GM12873 (cell line): Measurements from ENCODE around the gene ACER3.

Experiments used
- CTCF ChIP-seq: IDR thresholded peaks from 2 replicates; pipeline ENCODE4 v1.5.1; 2012; ENCODE audit warnings: low read depth, mild to moderate bottlenecking, moderate library complexity, low read length, control low read depth; ENCODE audit not compliant: insufficient read depth; ENCODE audit errors: missing control alignments

ACER3 gene

GRCh38 chr11:76903325-76903724 is 42.6 kb downstream of the ACER3 start:
- TF ChIP-seq CTCF: no peak

GRCh38 chr11:76910620-76911414 is 50.1 kb downstream of the ACER3 start:
- no peak for TF ChIP-seq CTCF

GRCh38 chr11:76911415-76911808 is 50.7 kb downstream of the ACER3 start:
- TF ChIP-seq CTCF: no peak

GRCh38 chr11:76916712-76917111 is 56.0 kb downstream of the ACER3 start:
- TF ChIP-seq CTCF: no peak

- TF ChIP-seq CTCF: peak; percentile 77
Observed at GRCh38 chr11:76918941-76919386, 58.2 kb downstream of the ACER3 start.

GRCh38 chr11:76919467-76919866 is 58.7 kb downstream of the ACER3 start:
- no peak for TF ChIP-seq CTCF

- TF ChIP-seq CTCF: peak; percentile 82
Observed at GRCh38 chr11:76919887-76920746, 59.4 kb downstream of the ACER3 start.
